ENCODE results near the gene C4BPA. TPM values are rescaled to one million over a fixed set of nuclear protein-coding genes. Genes with fewer than 3 reads are reported as not detected.
A peak's percentile ranks its signal among the peaks of the same experiment; 100 is the strongest.

The C4BPA gene
- total and polyA plus RNA-seq, 9 of the 15 experiments (the other 6 are each of a cell fraction or from before 2014, with no cell fraction given) = 0.04 to 0.22 (median 0.11) TPM; not detected in 3

DNA sequence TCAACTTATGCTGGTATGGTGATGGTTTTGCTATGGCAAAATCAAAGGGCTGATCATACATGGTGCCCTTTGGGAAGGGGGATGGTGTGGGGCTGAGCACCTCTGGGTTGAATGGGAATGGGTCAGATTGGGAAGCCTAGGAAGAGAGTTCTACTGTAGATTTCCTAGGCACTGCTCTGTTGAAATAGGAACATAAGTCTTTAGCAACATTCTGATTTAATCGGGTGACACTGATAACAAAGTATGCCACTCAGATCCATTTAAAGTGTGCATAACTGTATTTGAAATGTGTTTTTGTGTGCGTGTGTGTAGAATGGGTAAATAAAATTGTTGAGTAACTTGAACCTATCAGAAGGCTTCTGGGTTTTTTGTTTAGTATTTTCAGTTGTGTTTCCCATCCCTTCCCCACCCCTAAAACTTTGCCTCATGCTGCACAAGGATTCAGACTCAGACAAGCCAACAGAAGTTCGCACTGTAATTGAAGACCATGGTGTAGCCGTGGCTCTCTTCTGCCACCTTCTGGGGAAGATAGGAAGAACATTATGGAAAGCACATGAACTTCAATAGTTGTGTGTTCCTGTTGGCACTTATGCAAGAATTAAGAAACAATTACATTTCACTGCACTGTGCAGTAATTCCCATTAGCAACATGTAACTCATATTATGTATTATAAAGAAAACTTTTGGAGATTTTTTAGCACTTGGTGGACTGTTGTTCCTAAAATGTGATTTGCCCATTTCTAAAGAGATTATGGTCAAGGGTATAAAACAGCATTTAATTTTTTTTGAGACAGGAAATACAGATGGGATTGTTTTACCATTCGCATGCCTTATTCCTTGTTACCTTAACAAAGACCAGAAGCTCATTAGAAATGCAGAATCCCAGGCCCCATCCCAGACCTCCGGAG, 26.3 kb upstream of the C4BPA start (continued):
- TF ChIP-seq BRCA1 (IDR thresholded peaks at IDR 0.05) (no peak), BRCA1 (CRISPR knock-in tag; IDR thresholded peaks at IDR 0.05) (no peak), ESRRA (IDR thresholded peaks at IDR 0.05; ENCODE audit: borderline replicate concordance, low read depth) (no peak), EP400 (IDR thresholded peaks at IDR 0.05) (no peak), GATAD2B (IDR thresholded peaks at IDR 0.05; ENCODE audit: borderline replicate concordance) (no peak), EGR1 (conservative IDR thresholded peaks at IDR 0.05) (no peak), ZNF274 (IDR thresholded peaks at IDR 0.05; ENCODE audit: borderline replicate concordance, low read depth, low read length) (no peak), XRCC4 (IDR thresholded peaks at IDR 0.05; ENCODE audit: extremely low read depth, insufficient read depth, insufficient read length) (no peak), MECOM (CRISPR knock-in tag; IDR thresholded peaks at IDR 0.05) (no peak), ZNF780A (CRISPR knock-in tag; IDR thresholded peaks at IDR 0.05) (no peak), ZKSCAN1 (IDR thresholded peaks at IDR 0.05; ENCODE audit: low read depth, low read length) (no peak), SRSF9 (IDR thresholded peaks at IDR 0.05; ENCODE audit: borderline replicate concordance, low read depth, low read length) (no peak), ZNF778 (CRISPR knock-in tag; IDR thresholded peaks at IDR 0.05) (no peak), ZNF224 (CRISPR knock-in tag; IDR thresholded peaks at IDR 0.05) (no peak), NONO (IDR thresholded peaks at IDR 0.05; ENCODE audit: low read depth in 2 of 2, low read length in 1 of 2) (no peak), STAG1 (CRISPR knock-in tag; IDR thresholded peaks at IDR 0.05; ENCODE audit: borderline replicate concordance) (peak; percentile 71; the same call in 1 of the 2 replicates), JUND (IDR thresholded peaks at IDR 0.05; ENCODE audit: borderline replicate concordance, low read depth, low read length) (no peak), JUND (tag; IDR thresholded peaks at IDR 0.05; ENCODE audit: borderline replicate concordance, low read depth, low read length) (peak; percentile 21; the same call in 1 of the 3 replicates), SMAD1 (IDR thresholded peaks at IDR 0.05; ENCODE audit: low read depth, low read length, partially characterized antibody) (no peak), ZNF124 (CRISPR knock-in tag; IDR thresholded peaks at IDR 0.05) (no peak), NR2C1 (IDR thresholded peaks at IDR 0.05) (no peak), NR2C1 (tag; IDR thresholded peaks at IDR 0.05) (no peak)
- TF ChIP-seq, protein P1, sequence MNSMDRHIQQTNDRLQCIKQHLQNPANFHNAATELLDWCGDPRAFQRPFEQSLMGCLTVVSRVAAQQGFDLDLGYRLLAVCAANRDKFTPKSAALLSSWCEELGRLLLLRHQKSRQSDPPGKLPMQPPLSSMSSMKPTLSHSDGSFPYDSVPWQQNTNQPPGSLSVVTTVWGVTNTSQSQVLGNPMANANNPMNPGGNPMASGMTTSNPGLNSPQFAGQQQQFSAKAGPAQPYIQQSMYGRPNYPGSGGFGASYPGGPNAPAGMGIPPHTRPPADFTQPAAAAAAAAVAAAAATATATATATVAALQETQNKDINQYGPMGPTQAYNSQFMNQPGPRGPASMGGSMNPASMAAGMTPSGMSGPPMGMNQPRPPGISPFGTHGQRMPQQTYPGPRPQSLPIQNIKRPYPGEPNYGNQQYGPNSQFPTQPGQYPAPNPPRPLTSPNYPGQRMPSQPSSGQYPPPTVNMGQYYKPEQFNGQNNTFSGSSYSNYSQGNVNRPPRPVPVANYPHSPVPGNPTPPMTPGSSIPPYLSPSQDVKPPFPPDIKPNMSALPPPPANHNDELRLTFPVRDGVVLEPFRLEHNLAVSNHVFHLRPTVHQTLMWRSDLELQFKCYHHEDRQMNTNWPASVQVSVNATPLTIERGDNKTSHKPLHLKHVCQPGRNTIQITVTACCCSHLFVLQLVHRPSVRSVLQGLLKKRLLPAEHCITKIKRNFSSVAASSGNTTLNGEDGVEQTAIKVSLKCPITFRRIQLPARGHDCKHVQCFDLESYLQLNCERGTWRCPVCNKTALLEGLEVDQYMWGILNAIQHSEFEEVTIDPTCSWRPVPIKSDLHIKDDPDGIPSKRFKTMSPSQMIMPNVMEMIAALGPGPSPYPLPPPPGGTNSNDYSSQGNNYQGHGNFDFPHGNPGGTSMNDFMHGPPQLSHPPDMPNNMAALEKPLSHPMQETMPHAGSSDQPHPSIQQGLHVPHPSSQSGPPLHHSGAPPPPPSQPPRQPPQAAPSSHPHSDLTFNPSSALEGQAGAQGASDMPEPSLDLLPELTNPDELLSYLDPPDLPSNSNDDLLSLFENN (IDR thresholded peaks at IDR 0.05; ENCODE audit: low read depth in 2 of 2, low read length in 2 of 2) = no peak
- TF ChIP-seq, protein P2, sequence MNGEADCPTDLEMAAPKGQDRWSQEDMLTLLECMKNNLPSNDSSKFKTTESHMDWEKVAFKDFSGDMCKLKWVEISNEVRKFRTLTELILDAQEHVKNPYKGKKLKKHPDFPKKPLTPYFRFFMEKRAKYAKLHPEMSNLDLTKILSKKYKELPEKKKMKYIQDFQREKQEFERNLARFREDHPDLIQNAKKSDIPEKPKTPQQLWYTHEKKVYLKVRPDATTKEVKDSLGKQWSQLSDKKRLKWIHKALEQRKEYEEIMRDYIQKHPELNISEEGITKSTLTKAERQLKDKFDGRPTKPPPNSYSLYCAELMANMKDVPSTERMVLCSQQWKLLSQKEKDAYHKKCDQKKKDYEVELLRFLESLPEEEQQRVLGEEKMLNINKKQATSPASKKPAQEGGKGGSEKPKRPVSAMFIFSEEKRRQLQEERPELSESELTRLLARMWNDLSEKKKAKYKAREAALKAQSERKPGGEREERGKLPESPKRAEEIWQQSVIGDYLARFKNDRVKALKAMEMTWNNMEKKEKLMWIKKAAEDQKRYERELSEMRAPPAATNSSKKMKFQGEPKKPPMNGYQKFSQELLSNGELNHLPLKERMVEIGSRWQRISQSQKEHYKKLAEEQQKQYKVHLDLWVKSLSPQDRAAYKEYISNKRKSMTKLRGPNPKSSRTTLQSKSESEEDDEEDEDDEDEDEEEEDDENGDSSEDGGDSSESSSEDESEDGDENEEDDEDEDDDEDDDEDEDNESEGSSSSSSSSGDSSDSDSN (IDR thresholded peaks at IDR 0.05; ENCODE audit: borderline replicate concordance in 1 of 2, low read depth in 2 of 2, low read length in 2 of 2) = no peak

Measured in K562 (cell line).